ENCODE measurements around the gene MAN1A2.
"Not testable (repeated sequence)": the region's sequence is repeated elsewhere in the genome, so short reads cannot be mapped to it uniquely, and the experiment has no call there.

Gene MAN1A2

GRCh38 chr1:117367046-117368025 is at the start of gene MAN1A2:
Gene MAN1A2 (plus strand): TSS chr1:117367449. CDS start chr1:117368184, 735 bp downstream.
- peak; percentile 77 for DNase-seq (ENCODE audit: low read depth)
- peak within 1 kb of the TSS; percentile 88 for H3K4me3 ChIP-seq (ENCODE audit: low read length)
- TF ChIP-seq, protein P1, sequence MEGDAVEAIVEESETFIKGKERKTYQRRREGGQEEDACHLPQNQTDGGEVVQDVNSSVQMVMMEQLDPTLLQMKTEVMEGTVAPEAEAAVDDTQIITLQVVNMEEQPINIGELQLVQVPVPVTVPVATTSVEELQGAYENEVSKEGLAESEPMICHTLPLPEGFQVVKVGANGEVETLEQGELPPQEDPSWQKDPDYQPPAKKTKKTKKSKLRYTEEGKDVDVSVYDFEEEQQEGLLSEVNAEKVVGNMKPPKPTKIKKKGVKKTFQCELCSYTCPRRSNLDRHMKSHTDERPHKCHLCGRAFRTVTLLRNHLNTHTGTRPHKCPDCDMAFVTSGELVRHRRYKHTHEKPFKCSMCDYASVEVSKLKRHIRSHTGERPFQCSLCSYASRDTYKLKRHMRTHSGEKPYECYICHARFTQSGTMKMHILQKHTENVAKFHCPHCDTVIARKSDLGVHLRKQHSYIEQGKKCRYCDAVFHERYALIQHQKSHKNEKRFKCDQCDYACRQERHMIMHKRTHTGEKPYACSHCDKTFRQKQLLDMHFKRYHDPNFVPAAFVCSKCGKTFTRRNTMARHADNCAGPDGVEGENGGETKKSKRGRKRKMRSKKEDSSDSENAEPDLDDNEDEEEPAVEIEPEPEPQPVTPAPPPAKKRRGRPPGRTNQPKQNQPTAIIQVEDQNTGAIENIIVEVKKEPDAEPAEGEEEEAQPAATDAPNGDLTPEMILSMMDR (conservative IDR thresholded peaks at IDR 0.05; ENCODE audit: low read length): no peak

GRCh38 chr1:117318011-117318410 is 49.2 kb upstream of the MAN1A2 start:
- no peak overlapping the region for H3K4me3 ChIP-seq (ENCODE audit: low read length)
- TF ChIP-seq, protein P1 (conservative IDR thresholded peaks at IDR 0.05; ENCODE audit: low read length): no peak
- DNase-seq (ENCODE audit: low read depth): no peak

DNA sequence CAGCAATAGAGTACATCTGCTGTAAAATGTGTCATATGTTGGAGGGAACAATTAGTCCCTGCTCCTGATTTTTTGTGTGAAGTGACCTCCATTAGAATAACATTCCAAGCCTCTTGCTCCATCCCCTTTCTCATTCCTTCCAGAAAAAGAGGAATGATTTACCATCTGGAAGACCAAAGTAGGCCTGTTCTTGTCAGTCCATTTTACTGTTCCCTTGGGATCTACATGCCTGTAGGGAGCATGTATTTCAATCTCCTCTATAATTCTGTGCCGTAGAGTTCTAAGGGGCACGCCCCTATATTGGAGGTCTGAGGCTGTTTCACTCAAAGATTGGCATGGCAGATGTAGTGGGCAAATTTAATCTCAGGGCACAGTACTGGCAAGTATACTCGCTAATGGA is 48.8 kb upstream of the MAN1A2 start:
- TF ChIP-seq, protein P1 (conservative IDR thresholded peaks at IDR 0.05; ENCODE audit: low read length): no peak
- DNase-seq (ENCODE audit: low read depth): no peak
- no peak overlapping the region for H3K4me3 ChIP-seq (ENCODE audit: low read length)

DNA sequence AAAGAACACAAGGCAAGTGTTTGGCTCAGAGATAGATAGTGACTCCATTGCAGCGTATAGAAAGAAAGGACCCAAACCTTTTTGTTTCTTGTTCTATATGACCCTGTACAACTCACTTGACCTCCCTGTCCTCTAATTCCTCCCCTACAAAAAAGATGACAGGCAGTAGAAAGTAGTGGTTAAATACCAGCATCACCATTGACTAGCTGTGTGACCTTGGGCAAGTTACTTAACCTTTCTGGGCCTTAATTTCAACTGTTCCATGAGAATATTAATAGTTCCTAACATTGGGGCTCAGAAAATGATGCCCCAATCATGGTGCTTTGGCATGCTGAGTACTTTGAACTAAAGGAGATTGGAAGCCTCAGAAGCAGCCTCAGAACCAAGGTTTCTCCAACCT is 46.7 kb upstream of the MAN1A2 start:
- H3K4me3 ChIP-seq (ENCODE audit: low read length): no peak overlapping the region
- DNase-seq (ENCODE audit: low read depth): no peak
- TF ChIP-seq, protein P1 (conservative IDR thresholded peaks at IDR 0.05; ENCODE audit: low read length): no peak

DNA sequence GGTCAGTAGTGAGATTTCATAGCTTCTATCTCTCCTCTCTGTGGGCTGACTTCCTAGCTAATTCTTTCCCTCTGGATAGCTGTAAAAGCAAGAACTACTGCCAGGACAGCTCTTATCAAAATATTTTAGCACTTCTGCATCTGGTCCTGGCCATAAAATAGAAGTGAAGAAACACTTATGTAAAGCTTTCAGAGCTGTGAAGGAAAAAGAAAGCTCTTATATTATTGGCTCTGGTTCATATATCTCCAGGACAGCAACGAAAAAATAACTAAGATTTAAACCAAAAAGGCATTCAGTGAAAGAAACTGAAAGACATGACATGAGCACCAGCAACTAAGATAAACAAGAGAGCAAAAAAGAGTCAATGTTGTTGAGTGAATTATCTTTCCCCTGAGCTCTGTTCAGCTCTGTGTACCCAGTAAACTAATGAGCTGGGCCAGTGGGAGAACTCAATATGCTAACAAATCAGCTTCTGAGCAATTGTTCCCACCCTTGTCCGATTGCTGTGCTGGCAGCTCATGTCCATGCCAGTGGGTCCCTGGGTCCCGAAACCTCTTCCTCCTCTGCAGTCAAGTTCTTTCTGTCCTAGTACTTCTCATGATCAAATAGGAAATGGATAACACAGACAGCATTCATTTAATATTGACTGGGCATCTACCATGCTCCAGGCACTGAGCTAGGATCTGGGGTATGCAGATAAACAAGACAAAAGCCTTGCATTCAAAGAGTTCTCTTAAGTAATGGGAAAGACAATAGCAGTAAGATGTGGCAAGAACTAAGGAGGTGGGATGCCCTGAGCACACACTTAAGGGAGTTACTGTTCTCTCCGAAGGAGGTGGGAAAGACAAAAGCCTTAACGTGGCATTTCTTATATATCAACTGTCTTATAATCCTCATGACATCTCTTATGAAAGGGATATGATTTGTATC is 45.3 kb upstream of the MAN1A2 start:
- no peak for DNase-seq (ENCODE audit: low read depth)
- TF ChIP-seq, protein P1 (conservative IDR thresholded peaks at IDR 0.05; ENCODE audit: low read length): no peak

GRCh38 chr1:117324357-117324756 is 42.9 kb upstream of the MAN1A2 start:
- TF ChIP-seq, protein P1 (conservative IDR thresholded peaks at IDR 0.05; ENCODE audit: low read length): no peak
- no peak for DNase-seq (ENCODE audit: low read depth)
- no peak overlapping the region for H3K4me3 ChIP-seq (ENCODE audit: low read length)

More for the DNA sequence above, 45.3 kb upstream of the MAN1A2 start:
- H3K4me3 ChIP-seq (ENCODE audit: low read length): no peak overlapping the region

- not testable (repeated sequence) for H3K4me3 ChIP-seq (ENCODE audit: low read length); DNase-seq (ENCODE audit: low read depth)
Measured at GRCh38 chr1:117326035-117326434, 41.2 kb upstream of the MAN1A2 start.

Measured in AG10803 (cell line).